Liver (tissue), 3 donors: ENCODE data around the gene PTPRC.

ENCODE experiments used
- ATF3 ChIP-seq: IDR thresholded peaks from 2 replicates; pipeline ENCODE4 v1.6.1; 2016; ENCODE audit warnings: antibody characterized with exemption
- CTCF ChIP-seq: fragments of 150-350 bp; IDR thresholded peaks from 2 replicates; pipeline ENCODE4 v1.5.1; 2017; ENCODE audit warnings: improper control_type of control experiment, low read depth, low read length; ENCODE audit not compliant: missing input control
- GABPA ChIP-seq, 2 donors: IDR thresholded peaks in 1 of 2; conservative IDR thresholded peaks in 1 of 2; 2 replicates each; pipeline ENCODE4 v1.6.1; 2016; ENCODE audit warnings: antibody characterized with exemption in 2 of 2, mild to moderate bottlenecking in 1 of 2, moderate library complexity in 1 of 2
- HNF4A ChIP-seq, 2 donors: conservative IDR thresholded peaks; 2 replicates each; pipeline ENCODE4 v1.6.1; 2016; ENCODE audit warnings: antibody characterized with exemption in 2 of 2, mild to moderate bottlenecking in 2 of 2
- RAD21 ChIP-seq, 2 donors: IDR thresholded peaks; 2 replicates each; pipeline ENCODE4 v1.6.1; 2016; ENCODE audit warnings: antibody characterized with exemption in 2 of 2, mild to moderate bottlenecking in 2 of 2
- SP1 ChIP-seq: IDR thresholded peaks from 2 replicates; pipeline ENCODE4 v1.6.1; 2018; ENCODE audit warnings: antibody characterized with exemption, mild to moderate bottlenecking
- TAF1 ChIP-seq: conservative IDR thresholded peaks from 2 replicates; pipeline ENCODE4 v1.6.1; 2016; ENCODE audit warnings: antibody characterized with exemption, mild to moderate bottlenecking
- YY1 ChIP-seq: IDR thresholded peaks from 2 replicates; pipeline ENCODE4 v1.6.1; 2016; ENCODE audit warnings: antibody characterized with exemption, mild to moderate bottlenecking
- TF ChIP-seq, protein P1 (sequence below): IDR thresholded peaks from 2 replicates; pipeline ENCODE4 v1.6.1; 2016; ENCODE audit warnings: antibody characterized with exemption
- TF ChIP-seq, protein P2 (sequence below): IDR thresholded peaks from 2 replicates; pipeline ENCODE4 v1.6.1; 2016; ENCODE audit warnings: antibody characterized with exemption, mild to moderate bottlenecking
- donor health status: healthy.
- donor health status: healthy.

- no peak for TF ChIP-seq CTCF
- TF ChIP-seq ATF3, result no peak
- TF ChIP-seq HNF4A (conservative IDR thresholded peaks at IDR 0.05), result no peak
- TF ChIP-seq, protein P1, sequence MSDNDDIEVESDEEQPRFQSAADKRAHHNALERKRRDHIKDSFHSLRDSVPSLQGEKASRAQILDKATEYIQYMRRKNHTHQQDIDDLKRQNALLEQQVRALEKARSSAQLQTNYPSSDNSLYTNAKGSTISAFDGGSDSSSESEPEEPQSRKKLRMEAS, result no peak
- no peak for TF ChIP-seq TAF1
- TF ChIP-seq RAD21 (IDR thresholded peaks at IDR 0.05), result no peak
- TF ChIP-seq, protein P2, sequence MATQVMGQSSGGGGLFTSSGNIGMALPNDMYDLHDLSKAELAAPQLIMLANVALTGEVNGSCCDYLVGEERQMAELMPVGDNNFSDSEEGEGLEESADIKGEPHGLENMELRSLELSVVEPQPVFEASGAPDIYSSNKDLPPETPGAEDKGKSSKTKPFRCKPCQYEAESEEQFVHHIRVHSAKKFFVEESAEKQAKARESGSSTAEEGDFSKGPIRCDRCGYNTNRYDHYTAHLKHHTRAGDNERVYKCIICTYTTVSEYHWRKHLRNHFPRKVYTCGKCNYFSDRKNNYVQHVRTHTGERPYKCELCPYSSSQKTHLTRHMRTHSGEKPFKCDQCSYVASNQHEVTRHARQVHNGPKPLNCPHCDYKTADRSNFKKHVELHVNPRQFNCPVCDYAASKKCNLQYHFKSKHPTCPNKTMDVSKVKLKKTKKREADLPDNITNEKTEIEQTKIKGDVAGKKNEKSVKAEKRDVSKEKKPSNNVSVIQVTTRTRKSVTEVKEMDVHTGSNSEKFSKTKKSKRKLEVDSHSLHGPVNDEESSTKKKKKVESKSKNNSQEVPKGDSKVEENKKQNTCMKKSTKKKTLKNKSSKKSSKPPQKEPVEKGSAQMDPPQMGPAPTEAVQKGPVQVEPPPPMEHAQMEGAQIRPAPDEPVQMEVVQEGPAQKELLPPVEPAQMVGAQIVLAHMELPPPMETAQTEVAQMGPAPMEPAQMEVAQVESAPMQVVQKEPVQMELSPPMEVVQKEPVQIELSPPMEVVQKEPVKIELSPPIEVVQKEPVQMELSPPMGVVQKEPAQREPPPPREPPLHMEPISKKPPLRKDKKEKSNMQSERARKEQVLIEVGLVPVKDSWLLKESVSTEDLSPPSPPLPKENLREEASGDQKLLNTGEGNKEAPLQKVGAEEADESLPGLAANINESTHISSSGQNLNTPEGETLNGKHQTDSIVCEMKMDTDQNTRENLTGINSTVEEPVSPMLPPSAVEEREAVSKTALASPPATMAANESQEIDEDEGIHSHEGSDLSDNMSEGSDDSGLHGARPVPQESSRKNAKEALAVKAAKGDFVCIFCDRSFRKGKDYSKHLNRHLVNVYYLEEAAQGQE, result no peak
- no peak for TF ChIP-seq GABPA (IDR thresholded peaks at IDR 0.05 in 1 of 2, conservative IDR thresholded peaks at IDR 0.05 in 1 of 2)
- no peak for TF ChIP-seq YY1
- TF ChIP-seq SP1, result no peak
Observed at GRCh38 chr1:198630863-198631262, 8.0 kb upstream of the PTPRC start.
